ENCODE measurements around the gene C1orf174. TPM values are rescaled to one million over a fixed set of nuclear protein-coding genes. Genes with fewer than 3 reads are reported as not detected.

The C1orf174 gene
- total RNA-seq, 3 donors from 2014 or later, result 17.6 to 24.9 (median 18.1) TPM

- TF ChIP-seq CTCF (IDR thresholded peaks at IDR 0.05) (no peak), POLR2AphosphoS5 (IDR thresholded peaks at IDR 0.05) (no peak), POLR2A (IDR thresholded peaks at IDR 0.05) (no peak)
- no peak overlapping the region for H3K4me3 ChIP-seq
- no peaks in the 10 kb centered on the region for H3K9me3 ChIP-seq
- intact Hi-C loops (cut with DNase I; ENCODE audit: low total_unique reads), result no loop called here
- no peak overlapping the region for H3K27ac ChIP-seq
- no peak for DNase-seq (ENCODE audit: low spot score in 2 of 2)
- H3K36me3 ChIP-seq, result no peaks in the 10 kb centered on the region
- peaks cover 0 to 4% of the 10 kb centered on the region in 2 donors for H3K4me1 ChIP-seq
- peaks cover 0 to 14% of the 10 kb centered on the region in 2 donors for H3K27me3 ChIP-seq
Measured at GRCh38 chr1:3908886-3909517, 8.9 kb upstream of the C1orf174 start.

DNA sequence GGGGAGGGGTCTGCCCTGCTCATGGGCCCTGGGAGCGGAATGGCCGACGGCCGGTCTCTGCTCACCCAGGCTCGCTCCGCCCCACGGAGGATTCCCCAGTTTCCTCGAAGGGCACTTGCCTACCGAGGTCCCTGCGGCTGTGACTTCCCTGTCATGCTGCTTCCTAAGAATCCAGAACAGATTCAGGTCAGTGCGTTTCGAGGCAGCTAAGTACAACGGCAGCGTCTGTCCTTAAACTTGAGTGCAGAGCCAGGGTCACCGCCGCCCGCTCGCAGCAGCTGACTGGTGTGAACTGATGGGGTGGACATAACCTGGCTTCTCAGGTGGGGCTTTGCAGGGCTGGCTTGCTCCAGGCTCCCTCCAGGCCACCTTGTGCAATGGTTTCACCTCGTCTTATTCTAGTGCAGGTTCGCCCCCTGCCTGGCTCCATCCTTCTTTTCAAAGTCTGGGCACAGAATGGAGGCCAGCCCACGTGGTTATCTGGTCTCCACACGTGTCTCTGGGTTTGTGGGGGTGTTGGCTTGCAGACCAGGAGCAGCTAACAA, 7.6 kb upstream of the C1orf174 start:
- Histone ChIP-seq H3K27me3 (peaks cover 0 to 14% of the 10 kb centered on the region in 2 donors), H3K9me3 (no peaks in the 10 kb centered on the region), H3K4me1 (peaks cover 0 to 4% of the 10 kb centered on the region in 2 donors), H3K27ac (no peak overlapping the region), H3K36me3 (no peaks in the 10 kb centered on the region), H3K4me3 (no peak overlapping the region)
- no peak for DNase-seq (ENCODE audit: low spot score in 2 of 2)
- TF ChIP-seq CTCF (IDR thresholded peaks at IDR 0.05) (no peak), POLR2AphosphoS5 (IDR thresholded peaks at IDR 0.05) (no peak), POLR2A (IDR thresholded peaks at IDR 0.05) (no peak)
- intact Hi-C loops (cut with DNase I; ENCODE audit: low total_unique reads), result no loop called here

DNA sequence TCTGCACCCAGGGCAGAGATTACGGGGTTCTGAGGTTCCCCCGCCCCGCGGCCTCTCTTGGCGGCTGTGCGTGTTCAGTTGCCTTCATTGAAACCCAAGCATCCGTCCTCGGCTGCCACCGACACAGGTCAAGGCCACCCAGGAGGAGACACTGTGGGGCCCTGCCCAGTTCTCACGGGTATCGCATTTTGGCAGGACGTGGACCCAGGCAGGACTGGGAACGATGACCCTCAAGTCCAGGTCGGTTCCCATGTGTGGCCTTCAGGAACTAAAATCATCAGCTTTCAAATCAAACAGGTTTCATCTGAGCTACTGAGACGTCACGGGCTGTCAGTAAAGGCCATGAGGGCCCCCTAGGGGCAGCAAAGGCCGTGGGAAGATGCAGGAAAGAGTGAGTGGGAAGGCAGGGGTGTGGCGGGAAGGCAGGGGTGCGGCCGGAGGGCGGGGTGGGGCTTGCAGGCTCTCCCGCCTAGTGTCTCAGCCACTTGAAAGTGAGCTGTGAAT, 7.0 kb upstream of the C1orf174 start:
- no peak overlapping the region for H3K4me3 ChIP-seq
- H3K27me3 ChIP-seq, result peaks cover 0 to 10% of the 10 kb centered on the region in 2 donors
- H3K9me3 ChIP-seq, result no peaks in the 10 kb centered on the region
- DNase-seq (ENCODE audit: low spot score in 2 of 2), result no peak
- no peaks in the 10 kb centered on the region for H3K36me3 ChIP-seq
- TF ChIP-seq CTCF (IDR thresholded peaks at IDR 0.05), result no peak
- TF ChIP-seq POLR2A (IDR thresholded peaks at IDR 0.05), result no peak
- no peak for TF ChIP-seq POLR2AphosphoS5 (IDR thresholded peaks at IDR 0.05)
- H3K4me1 ChIP-seq, result peaks cover 0 to 4% of the 10 kb centered on the region in 2 donors
- H3K27ac ChIP-seq, result no peak overlapping the region
- intact Hi-C loops (cut with DNase I; ENCODE audit: low total_unique reads), result no loop called here

DNA sequence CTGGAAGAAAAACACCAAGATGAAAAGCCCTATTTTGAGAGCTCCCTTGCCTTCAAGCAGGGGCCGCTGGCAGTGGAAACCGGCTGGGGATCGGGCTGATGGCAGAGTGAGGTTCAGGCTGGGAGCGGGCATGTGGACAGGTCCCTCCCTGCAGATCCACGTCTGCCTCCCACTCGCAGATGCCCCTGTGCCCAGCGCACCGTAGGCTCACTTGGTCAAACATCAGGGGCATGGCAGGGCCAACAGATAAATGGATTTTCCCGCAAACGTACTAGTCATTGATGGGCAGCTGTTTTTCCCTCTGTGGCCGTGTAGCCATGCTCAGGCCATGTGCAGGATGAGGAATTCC, 6.6 kb upstream of the C1orf174 start:
- peaks cover 0 to 6% of the 10 kb centered on the region in 2 donors for H3K27me3 ChIP-seq
- no peak for TF ChIP-seq CTCF (IDR thresholded peaks at IDR 0.05)
- no peak for TF ChIP-seq POLR2AphosphoS5 (IDR thresholded peaks at IDR 0.05)
- TF ChIP-seq POLR2A (IDR thresholded peaks at IDR 0.05), result no peak
- intact Hi-C loops (cut with DNase I; ENCODE audit: low total_unique reads), result no loop called here

DNA sequence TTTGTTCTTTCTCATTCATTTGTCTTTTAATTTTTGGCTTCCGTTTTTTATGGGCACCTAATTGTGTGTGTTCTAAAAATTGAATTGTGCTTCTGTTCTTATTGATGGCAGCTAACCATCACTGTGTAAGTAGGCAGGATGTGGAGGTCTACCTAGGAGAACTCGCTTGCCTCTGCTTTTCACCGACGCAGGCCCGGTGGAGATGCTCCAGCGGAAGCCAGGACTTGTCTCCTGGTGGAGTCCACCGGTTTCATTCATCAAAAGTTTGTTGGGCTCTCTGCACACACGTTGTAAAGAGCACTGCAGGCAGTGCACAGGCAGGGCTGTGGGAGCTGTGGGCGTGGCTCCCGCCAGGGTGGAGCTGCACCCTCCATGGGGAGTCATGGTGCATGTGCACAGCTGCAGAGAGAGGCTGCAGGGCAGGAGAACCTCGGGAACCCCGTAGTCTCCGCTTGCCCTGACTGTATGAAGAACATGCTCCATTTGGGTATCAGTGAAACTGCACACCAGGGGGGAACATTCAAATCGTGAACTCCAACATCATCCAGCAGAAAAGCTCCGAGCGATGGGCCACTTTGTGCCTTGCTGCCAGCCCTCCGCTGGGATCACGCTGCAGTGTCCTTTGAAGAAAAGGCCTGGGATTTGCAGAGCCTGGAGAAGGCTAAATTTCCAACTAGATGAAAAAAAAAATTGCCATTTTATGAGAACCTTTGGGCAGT, 6.0 kb upstream of the C1orf174 start:
- Histone ChIP-seq H3K9me3 (no peaks in the 10 kb centered on the region), H3K4me3 (no peak overlapping the region), H3K4me1 (peaks cover 0 to 3% of the 10 kb centered on the region in 2 donors), H3K27me3 (peaks cover 0 to under 1% of the 10 kb centered on the region in 2 donors), H3K36me3 (no peaks in the 10 kb centered on the region), H3K27ac (no peak overlapping the region)
- DNase-seq (ENCODE audit: low spot score in 2 of 2), result no peak
- intact Hi-C loops (cut with DNase I; ENCODE audit: low total_unique reads), result no loop called here
- TF ChIP-seq POLR2A (IDR thresholded peaks at IDR 0.05) (no peak), POLR2AphosphoS5 (IDR thresholded peaks at IDR 0.05) (no peak), CTCF (IDR thresholded peaks at IDR 0.05) (no peak)

More for the DNA sequence above, 6.6 kb upstream of the C1orf174 start:
- no peak for DNase-seq (ENCODE audit: low spot score in 2 of 2)
- H3K36me3 ChIP-seq, result no peaks in the 10 kb centered on the region
- H3K9me3 ChIP-seq, result no peaks in the 10 kb centered on the region
- no peak overlapping the region for H3K4me3 ChIP-seq
- H3K27ac ChIP-seq, result no peak overlapping the region
- H3K4me1 ChIP-seq, result peaks cover 0 to 4% of the 10 kb centered on the region in 2 donors
